HG02840 (cell line): ENCODE results near the gene MYO1C.
"Not testable (repeated sequence)": the region's sequence is repeated elsewhere in the genome, so short reads cannot be mapped to it uniquely, and the experiment has no call there.

Experiments used
- ATAC-seq: cut with Tn5 transposase; IDR thresholded peaks from one replicate; pipeline ENCODE4 v1.9.1; 2021; ENCODE audit warnings: mild to moderate bottlenecking, moderate library complexity, moderate number of reproducible peaks; ENCODE audit not compliant: unreplicated experiment, low FRiP score

Gene MYO1C

GRCh38 chr17:1467258-1467657 is 25.2 kb downstream of the MYO1C start:
- ATAC-seq: no peak

GRCh38 chr17:1464186-1464585 is 28.3 kb downstream of the MYO1C start:
- no peak for ATAC-seq

GRCh38 chr17:1462164-1463112 is 30.0 kb downstream of the MYO1C start:
- no peak for ATAC-seq

GRCh38 chr17:1461198-1461944 is 31.1 kb downstream of the MYO1C start:
- ATAC-seq: no peak

- no peak for ATAC-seq
These were observed 32.3 kb downstream of the MYO1C start for GRCh38 chr17:1460233-1460632.

GRCh38 chr17:1455797-1456599 is 36.5 kb downstream of the MYO1C start, which contains the start of gene CRK:
TSS of gene CRK (minus strand) at chr17:1456232. CDS start at chr17:1456117, 115 bp downstream.
- ATAC-seq: peak; percentile 79

- ATAC-seq: peak; percentile 30
These were observed 37.1 kb downstream of the MYO1C start for GRCh38 chr17:1455291-1455796.

- no peak for ATAC-seq
These were observed 37.9 kb downstream of the MYO1C start for GRCh38 chr17:1454541-1454940.

- not testable (repeated sequence) for ATAC-seq
These were observed 38.8 kb downstream of the MYO1C start for GRCh38 chr17:1453694-1454093.

- ATAC-seq: no peak
These were observed 39.6 kb downstream of the MYO1C start for GRCh38 chr17:1452836-1453235.

GRCh38 chr17:1450261-1450660 is 42.2 kb downstream of the MYO1C start:
- not testable (repeated sequence) for ATAC-seq

- no peak for ATAC-seq
These were observed 43.0 kb downstream of the MYO1C start for GRCh38 chr17:1449412-1449967.

GRCh38 chr17:1447052-1447451 is 45.4 kb downstream of the MYO1C start:
- ATAC-seq: no peak

GRCh38 chr17:1446201-1446600 is 46.3 kb downstream of the MYO1C start:
- ATAC-seq: no peak

- not testable (repeated sequence) for ATAC-seq
These were observed 46.8 kb downstream of the MYO1C start for GRCh38 chr17:1445695-1446094.

- not testable (repeated sequence) for ATAC-seq
These were observed 49.8 kb downstream of the MYO1C start for GRCh38 chr17:1442721-1443120.

GRCh38 chr17:1442187-1442586 is 50.3 kb downstream of the MYO1C start:
- ATAC-seq: no peak

GRCh38 chr17:1440921-1441320 is 51.6 kb downstream of the MYO1C start:
- no peak for ATAC-seq

GRCh38 chr17:1438593-1439083 is 53.8 kb downstream of the MYO1C start:
- no peak for ATAC-seq

GRCh38 chr17:1435326-1435725 is 57.2 kb downstream of the MYO1C start:
- no peak for ATAC-seq
